IMR-90 (cell line): ENCODE measurements around the gene NKAIN4. TPM values are rescaled to one million over a fixed set of nuclear protein-coding genes. Genes with fewer than 3 reads are reported as not detected.

Experiments used
- ATAC-seq: fragments of 200-7000 bp; cut with Tn5 transposase; 2 replicates; pipeline ENCODE4 v1.9.1; 2020; ENCODE audit warnings: low read depth, mild to moderate bottlenecking, moderate library complexity
- BruUV-seq: library from RNA; stranded (reverse); fragments of 400-500 nt; replicated peaks from 2 replicates; lab custom pipeline; 2021; lab: Mats Ljungman, UMichigan
- CTCF ChIA-PET: fragments of 300-600 bp; formaldehyde crosslinking; extraction: SDS; loops from one replicate; lab custom pipeline; 2021; ENCODE audit warnings: antibody characterized with exemption; lab: Yijun Ruan, JAX
- POLR2A ChIA-PET: fragments of 300-600 bp; sonication (Branson Sonifier 250); formaldehyde crosslinking; loops from one replicate; lab custom pipeline; 2022; ENCODE audit warnings: antibody characterized with exemption; ENCODE audit not compliant: unreplicated experiment; lab: Charles Lee
- DNase-seq: peaks from one replicate; pipeline ENCODE4 v3.0.0; 2013
- H2AFZ ChIP-seq: replicated peaks from 2 replicates; pipeline ENCODE3; 2013; ENCODE audit warnings: low read length, mild to moderate bottlenecking; ENCODE audit not compliant: poor library complexity
- H2AK5ac ChIP-seq: 2 replicates; pipeline ENCODE4 v1.6.1; 2013; ENCODE audit warnings: low read depth, low read length, inconsistent platforms
- H2AK9ac ChIP-seq: replicated peaks from 2 replicates; pipeline ENCODE3; 2013; ENCODE audit warnings: mild to moderate bottlenecking, low read depth, low read length, moderate library complexity; ENCODE audit not compliant: poor library complexity
- H2BK120ac ChIP-seq: 2 replicates; pipeline ENCODE4 v1.6.1; 2013; ENCODE audit warnings: low read depth, low read length, inconsistent platforms
- H2BK15ac ChIP-seq: 3 replicates; pipeline ENCODE4 v1.6.1; 2013; ENCODE audit warnings: low read depth, low read length, inconsistent platforms
- H2BK20ac ChIP-seq: 2 replicates; pipeline ENCODE4 v1.6.1; 2013; ENCODE audit warnings: low read depth, mild to moderate bottlenecking, inconsistent platforms, low read length, moderate library complexity
- H2BK5ac ChIP-seq: 2 replicates; pipeline ENCODE4 v1.6.1; 2013; ENCODE audit warnings: mild to moderate bottlenecking, low read depth, low read length, inconsistent platforms; ENCODE audit not compliant: poor library complexity, severe bottlenecking
- H3K14ac ChIP-seq: replicated peaks from 2 replicates; pipeline ENCODE4 v1.6.1; 2013; ENCODE audit warnings: low read depth, low read length, inconsistent platforms
- H3K18ac ChIP-seq: 2 replicates; pipeline ENCODE4 v1.6.1; 2013; ENCODE audit warnings: low read depth, low read length, control low read depth
- H3K23ac ChIP-seq: 2 replicates; pipeline ENCODE4 v1.6.1; 2013; ENCODE audit warnings: low read depth, low read length, inconsistent platforms
- H3K27ac ChIP-seq: 2 replicates; pipeline ENCODE4 v1.5.1; 2013; ENCODE audit warnings: mild to moderate bottlenecking, control low read depth, low read length; ENCODE audit not compliant: insufficient read depth
- H3K27me3 ChIP-seq: 2 replicates; pipeline ENCODE4 v1.6.1; 2013; ENCODE audit warnings: low read length; ENCODE audit not compliant: control insufficient read depth, insufficient read depth
- H3K36me3 ChIP-seq: 2 replicates; pipeline ENCODE4 v1.6.1; 2013; ENCODE audit warnings: low read length, mixed read lengths; ENCODE audit not compliant: control insufficient read depth, insufficient read depth
- H3K4ac ChIP-seq: 2 replicates; pipeline ENCODE4 v1.6.1; 2013; ENCODE audit warnings: low read depth, low read length, inconsistent platforms
- H3K4me1 ChIP-seq: 2 replicates; pipeline ENCODE4 v1.6.1; 2013; ENCODE audit warnings: low read length, mixed read lengths; ENCODE audit not compliant: control insufficient read depth, insufficient read depth
- H3K4me2 ChIP-seq: 2 replicates; pipeline ENCODE4 v1.6.1; 2013; ENCODE audit warnings: low read depth, mild to moderate bottlenecking, control low read depth, low read length, moderate library complexity
- H3K4me3 ChIP-seq: 2 replicates; pipeline ENCODE4 v1.5.1; 2013; ENCODE audit warnings: low read depth, mild to moderate bottlenecking, control low read depth, low read length, moderate library complexity; ENCODE audit not compliant: insufficient read depth
- H3K56ac ChIP-seq: 2 replicates; pipeline ENCODE4 v1.6.1; 2013; ENCODE audit warnings: low read length, inconsistent platforms; ENCODE audit not compliant: insufficient read depth; ENCODE audit errors: extremely low read depth
- H3K79me1 ChIP-seq, 2 experiments: 2 replicates each; pipeline ENCODE4 v1.6.1; 2013; ENCODE audit warnings: low read length in 2 of 2, inconsistent platforms in 1 of 2, low read depth in 1 of 2
- H3K9ac ChIP-seq: 2 replicates; pipeline ENCODE4 v1.6.1; 2013; ENCODE audit warnings: low read depth, low read length, control low read depth
- H3K9me1 ChIP-seq: 2 replicates; pipeline ENCODE4 v1.6.1; 2013; ENCODE audit warnings: low read length, inconsistent platforms; ENCODE audit not compliant: insufficient read depth
- H3K9me3 ChIP-seq: 2 replicates; pipeline ENCODE4 v1.6.1; 2013; ENCODE audit warnings: low read length; ENCODE audit not compliant: control insufficient read depth, insufficient read depth
- H4K20me1 ChIP-seq: 2 replicates; pipeline ENCODE4 v1.6.1; 2013; ENCODE audit warnings: low read length, inconsistent platforms; ENCODE audit not compliant: insufficient read depth
- H4K5ac ChIP-seq: 2 replicates; pipeline ENCODE4 v1.6.1; 2013; ENCODE audit warnings: mild to moderate bottlenecking, low read depth, low read length, control low read depth
- H4K8ac ChIP-seq, 2 experiments: 2 replicates each; pipeline ENCODE4 v1.6.1; 2013; ENCODE audit warnings: low read depth in 2 of 2, low read length in 2 of 2, control low read depth in 1 of 2, inconsistent platforms in 1 of 2
- H4K91ac ChIP-seq: 2 replicates; pipeline ENCODE4 v1.6.1; 2013; ENCODE audit warnings: low read depth, low read length, inconsistent platforms; ENCODE audit not compliant: insufficient read depth
- BHLHE40 ChIP-seq: fragments of 150-350 bp; IDR thresholded peaks from 2 replicates; pipeline ENCODE4 v1.6.1; 2016; ENCODE audit warnings: mild to moderate bottlenecking, low read depth, low read length
- CEBPB ChIP-seq: IDR thresholded peaks from 2 replicates; pipeline ENCODE4 v1.6.1; 2012; ENCODE audit warnings: low read depth, low read length, improper control_type of control experiment
- CHD1 ChIP-seq: IDR thresholded peaks from 2 replicates; pipeline ENCODE4 v1.6.1; 2012; ENCODE audit warnings: low read depth, low read length, improper control_type of control experiment
- FOS ChIP-seq: fragments of 150-350 bp; IDR thresholded peaks from 2 replicates; pipeline ENCODE4 v1.6.1; 2016; ENCODE audit warnings: low read depth, low read length
- MAFK ChIP-seq: IDR thresholded peaks from 2 replicates; pipeline ENCODE4 v1.6.1; 2012; ENCODE audit warnings: low read depth, low read length, improper control_type of control experiment
- MAZ ChIP-seq: IDR thresholded peaks from 2 replicates; pipeline ENCODE4 v1.6.1; 2012; ENCODE audit warnings: low read depth, mild to moderate bottlenecking, low read length, improper control_type of control experiment, moderate library complexity, borderline replicate concordance
- MXI1 ChIP-seq: IDR thresholded peaks from 2 replicates; pipeline ENCODE4 v1.6.1; 2012; ENCODE audit warnings: low read depth, mild to moderate bottlenecking, low read length, moderate library complexity, borderline replicate concordance
- NFE2L2 ChIP-seq: fragments of 150-350 bp; IDR thresholded peaks from 2 replicates; pipeline ENCODE4 v1.6.1; 2016; ENCODE audit warnings: low read depth, mild to moderate bottlenecking, low read length
- POLR2A ChIP-seq: IDR thresholded peaks from 2 replicates; pipeline ENCODE4 v1.6.1; 2012; ENCODE audit warnings: mild to moderate bottlenecking, low read depth, low read length
- RAD21 ChIP-seq: IDR thresholded peaks from 2 replicates; pipeline ENCODE4 v1.6.1; 2012; ENCODE audit warnings: low read length, improper control_type of control experiment
- RCOR1 ChIP-seq: IDR thresholded peaks from 2 replicates; pipeline ENCODE4 v1.6.1; 2012; ENCODE audit warnings: mild to moderate bottlenecking, low read length, improper control_type of control experiment; ENCODE audit not compliant: insufficient replicate concordance
- RFX5 ChIP-seq: IDR thresholded peaks from 2 replicates; pipeline ENCODE4 v1.8.0; 2012; ENCODE audit warnings: low read depth, mild to moderate bottlenecking, low read length, moderate library complexity
- SMC3 ChIP-seq: fragments of 150-350 bp; IDR thresholded peaks from 2 replicates; pipeline ENCODE4 v1.6.1; 2016; ENCODE audit warnings: low read depth, mild to moderate bottlenecking, antibody characterized with exemption, low read length, moderate library complexity
- WGBS, 2 experiments: methylation state at CpG; one replicate each; pipeline versions ENCODE4 v1.1.5 to v1.1.7; 2013; ENCODE audit warnings: missing lambda C conversion rate in 2 of 2; ENCODE audit not compliant: insufficient read length in 1 of 2; ENCODE audit errors: extremely low coverage in 2 of 2; 5-methylcytosine and 5-hydroxymethylcytosine counted together
- dilution Hi-C: fragments of 300-500 bp; cut with HindIII; formaldehyde crosslinking; loops from one replicate; pipeline ENCODE4 v1.14.3; 2018; ENCODE audit warnings: low sequenced_read_pairs; ENCODE audit not compliant: unreplicated experiment
- in situ Hi-C: fragments of 300-500 bp; cut with MboI; formaldehyde crosslinking; loops from 3 replicates; pipeline ENCODE4 v1.14.3; 2019; ENCODE audit warnings: low sequenced_read_pairs, inconsistent platforms, mixed read lengths
- intact Hi-C: fragments of 100-400 bp; cut with micrococcal nuclease; formaldehyde crosslinking; loops from 2 replicates; pipeline ENCODE4 v1.10.0; 2022
- polyA plus RNA-seq, 3 experiments: library from polyadenylated mRNA; depleted of rRNA; stranded (reverse); fragments of >200 nt; gene quantifications; 2 replicates each; pipeline ENCODE4 v1.2.3, GENCODE V29; 2012; ENCODE audit warnings: low replicate concordance in 1 of 3
- total RNA-seq: library from RNA; depleted of rRNA; stranded (reverse); fragments of >200 nt; gene quantifications from 2 replicates; pipeline ENCODE4 v1.2.3, GENCODE V29; 2012
- TF ChIP-seq, protein P1 (sequence below): conservative IDR thresholded peaks from 2 replicates; pipeline ENCODE4 v1.5.1; 2012; ENCODE audit warnings: mild to moderate bottlenecking, low read depth, low read length, improper control_type of control experiment
- TF ChIP-seq, protein P2 (sequence below): fragments of 150-350 bp; IDR thresholded peaks from 2 replicates; pipeline ENCODE4 v1.6.1; 2017; ENCODE audit warnings: mild to moderate bottlenecking, antibody characterized with exemption, low read length, low read depth
- TF ChIP-seq, protein P3 (sequence below): fragments of 150-350 bp; IDR thresholded peaks from 2 replicates; pipeline ENCODE4 v1.6.1; 2016; ENCODE audit warnings: low read depth, mild to moderate bottlenecking, low read length, moderate library complexity, borderline replicate concordance

Gene NKAIN4
- total and polyA plus RNA-seq, 2 of the 4 experiments (the other 2 are of a cell fraction): not detected

DNA sequence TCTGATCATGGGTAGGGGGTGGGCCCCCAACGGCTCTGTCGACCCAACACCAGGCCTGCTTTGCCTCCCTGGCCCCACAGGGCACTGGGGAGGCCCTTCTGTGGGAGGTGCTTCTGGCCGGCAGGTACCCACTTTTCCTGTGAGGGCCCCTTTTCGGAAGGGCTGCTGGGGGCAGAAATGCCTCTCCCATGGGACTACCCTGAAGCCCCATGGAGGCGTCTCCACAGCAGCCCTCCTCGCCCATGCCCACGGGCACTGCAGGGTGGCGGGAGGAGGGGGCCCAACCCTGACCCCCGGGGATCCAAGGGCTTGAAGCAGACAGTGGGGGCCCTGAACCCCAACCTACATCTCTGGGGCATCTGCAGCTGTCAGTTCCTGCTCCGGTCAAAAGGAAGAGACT is 16.2 kb downstream of the NKAIN4 start:
- Histone ChIP-seq H3K9me1 (no peaks in the 10 kb centered on the region), H3K9ac (no peak overlapping the region), H3K9me3 (no peaks in the 10 kb centered on the region), H3K23ac (no peak overlapping the region), H3K4me3 (no peak overlapping the region), H2AFZ (no peak overlapping the region), H3K14ac (no peak overlapping the region), H2BK5ac (no peak overlapping the region), H3K4ac (no peak overlapping the region), H4K5ac (no peak overlapping the region), H2AK9ac (no peak overlapping the region), H4K8ac (no peak overlapping the region), H3K4me1 (peaks cover 4% of the 10 kb centered on the region), H3K27ac (no peak overlapping the region), H3K18ac (no peak overlapping the region), H3K27me3 (peaks cover 10% of the 10 kb centered on the region; the same call in 1 of the 2 replicates), H4K91ac (no peak overlapping the region), H2AK5ac (no peak overlapping the region), H3K4me2 (no peak overlapping the region), H3K36me3 (no peaks in the 10 kb centered on the region), H2BK15ac (no peak overlapping the region), H4K20me1 (no peaks in the 10 kb centered on the region), H3K56ac (no peak overlapping the region), H2BK20ac (no peak overlapping the region), H2BK120ac (no peak overlapping the region), H3K79me1 (no peaks in the 10 kb centered on the region)
- dilution Hi-C loops (no loop called here), in situ Hi-C loops (no loop called here), intact Hi-C loops (no loop called here)
- TF ChIP-seq CEBPB (no peak), BHLHE40 (no peak), CHD1 (no peak), RAD21 (no peak), NFE2L2 (no peak), MAFK (no peak), SMC3 (no peak), FOS (no peak), RCOR1 (no peak), MXI1 (no peak), MAZ (no peak), POLR2A (no peak), RFX5 (no peak)
- TF ChIP-seq, protein P1, sequence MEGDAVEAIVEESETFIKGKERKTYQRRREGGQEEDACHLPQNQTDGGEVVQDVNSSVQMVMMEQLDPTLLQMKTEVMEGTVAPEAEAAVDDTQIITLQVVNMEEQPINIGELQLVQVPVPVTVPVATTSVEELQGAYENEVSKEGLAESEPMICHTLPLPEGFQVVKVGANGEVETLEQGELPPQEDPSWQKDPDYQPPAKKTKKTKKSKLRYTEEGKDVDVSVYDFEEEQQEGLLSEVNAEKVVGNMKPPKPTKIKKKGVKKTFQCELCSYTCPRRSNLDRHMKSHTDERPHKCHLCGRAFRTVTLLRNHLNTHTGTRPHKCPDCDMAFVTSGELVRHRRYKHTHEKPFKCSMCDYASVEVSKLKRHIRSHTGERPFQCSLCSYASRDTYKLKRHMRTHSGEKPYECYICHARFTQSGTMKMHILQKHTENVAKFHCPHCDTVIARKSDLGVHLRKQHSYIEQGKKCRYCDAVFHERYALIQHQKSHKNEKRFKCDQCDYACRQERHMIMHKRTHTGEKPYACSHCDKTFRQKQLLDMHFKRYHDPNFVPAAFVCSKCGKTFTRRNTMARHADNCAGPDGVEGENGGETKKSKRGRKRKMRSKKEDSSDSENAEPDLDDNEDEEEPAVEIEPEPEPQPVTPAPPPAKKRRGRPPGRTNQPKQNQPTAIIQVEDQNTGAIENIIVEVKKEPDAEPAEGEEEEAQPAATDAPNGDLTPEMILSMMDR: no peak
- TF ChIP-seq, protein P2, sequence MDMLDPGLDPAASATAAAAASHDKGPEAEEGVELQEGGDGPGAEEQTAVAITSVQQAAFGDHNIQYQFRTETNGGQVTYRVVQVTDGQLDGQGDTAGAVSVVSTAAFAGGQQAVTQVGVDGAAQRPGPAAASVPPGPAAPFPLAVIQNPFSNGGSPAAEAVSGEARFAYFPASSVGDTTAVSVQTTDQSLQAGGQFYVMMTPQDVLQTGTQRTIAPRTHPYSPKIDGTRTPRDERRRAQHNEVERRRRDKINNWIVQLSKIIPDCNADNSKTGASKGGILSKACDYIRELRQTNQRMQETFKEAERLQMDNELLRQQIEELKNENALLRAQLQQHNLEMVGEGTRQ: no peak
- TF ChIP-seq, protein P3, sequence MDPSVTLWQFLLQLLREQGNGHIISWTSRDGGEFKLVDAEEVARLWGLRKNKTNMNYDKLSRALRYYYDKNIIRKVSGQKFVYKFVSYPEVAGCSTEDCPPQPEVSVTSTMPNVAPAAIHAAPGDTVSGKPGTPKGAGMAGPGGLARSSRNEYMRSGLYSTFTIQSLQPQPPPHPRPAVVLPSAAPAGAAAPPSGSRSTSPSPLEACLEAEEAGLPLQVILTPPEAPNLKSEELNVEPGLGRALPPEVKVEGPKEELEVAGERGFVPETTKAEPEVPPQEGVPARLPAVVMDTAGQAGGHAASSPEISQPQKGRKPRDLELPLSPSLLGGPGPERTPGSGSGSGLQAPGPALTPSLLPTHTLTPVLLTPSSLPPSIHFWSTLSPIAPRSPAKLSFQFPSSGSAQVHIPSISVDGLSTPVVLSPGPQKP: no peak
- ChIA-PET CTCF (interaction anchor here (0.8 kb wide), 1 partner anchor 14 kb away, joined by 3 read pairs; no protein-coding TSS in a partner anchor), POLR2A (interaction anchor here (0.6 kb wide), 1 partner anchor 300 kb away, joined by 3 read pairs; the partner anchor contains the start of gene GID8)
- ATAC-seq (no peak), DNase-seq (no peak)
- BruUV-seq: no TSS peak
- 48% methylated on average over 2 of the region's 10 CpGs; no CpG with 5 or more reads in 1 of the 2 experiments for WGBS, 2 experiments
